ENCODE measurements around the gene MLEC.
"Not testable (repeated sequence)": the region's sequence is repeated elsewhere in the genome, so short reads cannot be mapped to it uniquely, and the experiment has no call there.

MLEC gene

DNA sequence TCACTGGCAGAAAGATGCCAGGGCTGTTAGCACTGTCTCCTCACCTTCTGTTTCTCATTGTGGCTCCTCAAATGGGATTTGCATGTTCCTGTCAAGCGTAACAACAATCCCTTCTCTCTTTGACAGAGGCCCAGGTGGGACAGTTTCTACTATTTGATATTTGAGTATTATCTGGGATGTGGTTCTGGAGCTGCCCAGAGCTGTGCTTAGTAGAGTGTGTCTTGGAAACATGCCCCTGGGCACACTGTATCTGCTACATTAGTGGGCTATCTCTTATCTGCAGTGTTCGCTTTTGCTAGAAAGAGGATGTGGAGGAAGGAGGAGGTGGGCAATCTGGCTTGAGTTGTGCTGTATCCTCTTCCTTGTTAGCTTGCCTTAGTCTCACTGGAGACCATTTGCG lies 34.9 kb downstream of the MLEC start:
- FAIRE-seq, result no peak

DNA sequence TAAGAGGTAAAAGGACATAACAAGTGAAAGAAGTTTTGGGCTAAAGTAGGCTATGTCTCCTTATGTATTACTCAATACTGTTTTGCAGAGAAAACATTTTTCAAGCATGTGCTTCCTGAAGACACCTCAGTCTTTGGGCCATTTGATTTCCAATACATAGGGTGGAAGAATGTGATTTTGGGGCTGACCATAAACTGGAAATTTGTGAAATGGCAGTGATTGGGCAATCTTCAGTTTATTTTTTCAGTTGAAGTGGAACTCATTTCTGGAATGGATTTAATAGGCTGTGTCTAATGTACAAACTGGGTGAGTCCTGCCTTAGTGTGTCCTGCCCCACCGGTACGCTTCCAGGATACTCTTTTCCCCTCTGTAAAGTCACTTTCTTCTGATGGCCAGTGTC lies 35.8 kb downstream of the MLEC start:
- FAIRE-seq, result no peak

DNA sequence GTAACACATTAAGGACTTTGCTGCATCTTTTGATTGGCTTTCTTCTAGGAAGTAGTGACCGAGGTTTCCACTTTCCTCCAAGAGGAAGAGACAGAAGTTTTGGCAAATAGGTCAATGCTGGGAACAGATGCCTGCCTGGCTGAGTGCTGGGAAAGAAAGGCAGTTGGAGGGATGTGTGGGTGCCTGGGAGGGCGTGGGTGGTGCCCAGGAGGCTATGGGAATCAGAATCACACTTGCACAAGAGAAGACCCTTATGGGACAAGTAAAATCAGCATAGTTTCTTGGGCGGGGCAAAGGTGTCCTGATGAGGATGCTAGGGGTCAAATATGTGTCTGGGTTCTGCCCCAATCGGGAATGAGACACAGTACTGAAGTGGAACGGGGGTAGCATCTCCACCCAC lies 37.8 kb downstream of the MLEC start:
- no peak for FAIRE-seq

DNA sequence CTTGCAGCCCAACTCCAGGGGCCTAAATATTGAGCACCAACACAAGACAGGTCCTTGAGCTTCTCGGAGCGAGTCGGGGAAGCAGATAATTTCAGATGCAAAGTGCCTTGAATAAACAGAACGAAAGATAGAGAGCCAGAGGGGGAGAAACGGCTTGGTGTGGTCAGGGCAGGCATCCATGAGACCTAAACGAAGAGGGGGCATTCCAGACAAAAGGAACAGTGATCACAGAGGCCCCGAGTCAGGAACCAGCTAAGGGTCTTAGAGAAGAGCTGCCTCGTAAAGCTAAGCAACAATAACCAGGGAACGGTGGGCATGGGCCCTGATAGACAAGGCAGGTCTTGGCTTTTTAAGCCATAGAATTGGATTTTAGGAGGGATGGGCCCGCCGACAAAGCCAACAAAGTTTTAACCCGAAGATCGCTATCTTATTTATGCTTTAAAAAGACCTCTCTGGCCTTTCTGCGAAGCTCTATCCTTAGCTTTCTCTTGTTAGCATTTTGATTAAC lies 38.3 kb downstream of the MLEC start:
- no peak for FAIRE-seq

DNA sequence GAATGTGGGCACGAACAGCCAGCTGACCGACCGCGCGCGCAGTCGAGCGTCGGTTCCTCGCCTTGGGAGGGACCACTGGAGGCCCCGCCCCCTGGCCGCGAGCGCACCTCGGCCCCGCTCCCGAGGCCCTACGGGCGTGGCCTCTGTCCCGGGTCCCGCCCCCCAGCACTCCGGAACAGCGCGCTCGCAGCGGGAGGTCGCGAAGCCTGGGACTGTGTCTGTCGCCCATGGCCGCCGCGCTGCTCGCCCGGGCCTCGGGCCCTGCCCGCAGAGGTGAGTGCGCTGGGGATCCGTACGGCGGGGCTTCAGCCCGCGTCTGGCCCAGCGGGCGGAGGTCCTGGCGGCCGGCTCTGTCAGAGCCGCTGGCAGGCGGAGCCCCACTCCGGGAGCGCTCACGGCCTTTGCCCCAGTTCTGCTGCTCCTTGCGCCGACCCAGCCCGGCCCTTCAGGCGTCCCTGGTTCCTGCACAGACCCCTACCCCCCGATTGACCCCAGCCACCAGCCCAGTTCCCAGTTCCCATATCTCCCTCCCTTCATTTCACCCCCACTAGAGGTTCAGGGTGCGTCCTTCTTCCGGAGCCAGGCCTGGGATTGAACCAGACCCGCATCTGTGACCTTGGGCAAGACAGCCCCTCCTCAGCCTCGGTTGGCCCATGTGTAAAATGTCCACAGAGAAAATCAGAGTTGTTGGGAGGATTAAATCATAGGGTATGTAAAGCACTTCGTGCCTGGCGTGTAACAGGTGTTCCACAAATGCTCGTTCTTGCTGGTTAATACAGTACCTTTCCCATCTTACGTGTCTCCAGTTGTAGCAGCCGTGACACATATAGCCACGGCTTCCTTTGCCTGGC lies 38.9 kb downstream of the MLEC start, which contains the start of gene ACADS:
TSS of gene ACADS (plus strand) at position 168 of the 851 bp plus-strand sequence. CDS start at position 228, 60 bp downstream.
- FAIRE-seq, result no peak

DNA sequence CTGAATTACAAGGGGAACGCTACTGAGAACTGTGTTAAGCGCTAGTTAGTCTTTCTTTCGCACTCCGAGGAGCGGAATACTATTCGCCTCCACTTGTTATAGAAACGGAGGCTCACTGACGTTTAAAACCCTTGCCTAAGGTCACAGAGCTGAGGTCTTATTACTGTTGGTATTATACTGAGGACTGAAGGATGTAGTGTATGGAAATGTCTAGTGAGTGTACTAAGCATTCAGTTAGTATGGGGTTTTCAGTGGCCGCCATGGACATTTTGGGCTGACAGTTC lies 39.5 kb downstream of the MLEC start:
- FAIRE-seq, result no peak

DNA sequence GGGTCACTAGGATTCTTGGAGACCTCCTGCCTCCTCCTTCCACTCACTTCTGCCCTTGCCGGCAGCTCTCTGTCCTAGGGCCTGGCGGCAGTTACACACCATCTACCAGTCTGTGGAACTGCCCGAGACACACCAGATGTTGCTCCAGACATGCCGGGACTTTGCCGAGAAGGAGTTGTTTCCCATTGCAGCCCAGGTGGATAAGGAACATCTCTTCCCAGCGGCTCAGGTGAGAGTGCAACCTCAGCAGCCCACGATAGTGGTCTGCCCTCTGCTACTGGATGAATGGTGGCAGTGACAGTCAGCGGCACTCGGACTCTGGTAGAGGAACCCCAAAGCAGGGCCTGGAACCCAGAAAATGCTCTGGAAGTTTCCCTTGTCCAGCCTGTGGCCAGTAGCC lies 40.0 kb downstream of the MLEC start:
- FAIRE-seq, result no peak

DNA sequence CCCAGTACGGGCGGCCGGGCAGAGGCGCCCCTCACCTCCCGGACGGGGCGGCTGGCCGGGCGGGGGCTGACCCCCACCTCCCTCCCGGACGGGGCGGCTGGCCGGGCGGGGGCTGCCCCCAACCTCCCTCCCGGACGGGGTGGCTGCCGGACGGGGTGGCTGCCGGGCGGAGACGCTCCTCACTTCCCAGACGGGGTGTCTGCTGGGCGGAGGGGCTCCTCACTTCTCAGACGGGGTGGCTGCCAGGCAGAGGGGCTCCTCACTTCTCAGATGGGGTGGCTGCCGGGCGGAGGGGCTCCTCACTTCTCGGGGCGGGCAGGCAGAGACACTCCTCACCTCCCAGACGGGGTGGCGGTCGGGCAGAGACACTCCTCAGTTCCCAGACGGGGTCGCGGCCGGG lies 45.2 kb downstream of the MLEC start:
- FAIRE-seq, result not testable (repeated sequence)

DNA sequence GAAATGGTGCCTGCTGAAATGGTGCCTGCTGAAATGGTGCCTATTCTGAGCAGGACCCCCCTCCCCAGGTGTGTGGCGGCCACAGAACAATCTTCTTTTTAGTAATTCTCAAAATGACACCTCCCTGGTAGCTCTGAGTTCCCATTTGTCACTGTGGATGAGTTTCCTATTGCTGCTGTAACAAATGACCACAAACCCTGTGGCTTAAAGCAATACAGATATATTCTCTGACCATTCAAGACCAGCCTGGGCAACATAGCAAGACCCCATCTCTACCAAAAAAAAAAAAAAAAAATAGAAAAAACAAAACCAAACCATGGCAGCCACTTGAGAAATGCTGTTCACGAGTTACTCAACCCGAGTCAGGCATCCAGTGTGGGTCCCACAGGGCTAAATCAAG lies 46.6 kb downstream of the MLEC start:
- no peak for FAIRE-seq

DNA sequence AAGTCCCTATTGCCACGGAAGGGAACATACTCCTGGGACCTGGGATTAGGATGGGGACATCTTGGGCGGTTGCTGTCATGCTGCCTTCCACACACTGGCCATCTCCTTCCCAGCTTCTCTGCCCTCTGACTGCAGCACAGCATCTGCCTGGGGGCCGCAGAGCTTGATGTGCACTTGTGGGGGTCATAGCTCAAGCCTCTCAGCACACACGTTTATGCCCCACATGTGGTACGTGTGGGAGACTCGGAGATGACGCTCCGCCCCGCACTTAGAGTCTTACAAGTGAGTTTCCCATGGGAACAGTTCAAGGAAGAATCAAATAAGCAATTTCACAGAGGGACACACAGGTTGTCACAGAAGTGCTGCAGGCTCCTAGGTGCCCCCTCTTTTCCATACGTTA lies 47.3 kb downstream of the MLEC start:
- FAIRE-seq, result no peak

DNA sequence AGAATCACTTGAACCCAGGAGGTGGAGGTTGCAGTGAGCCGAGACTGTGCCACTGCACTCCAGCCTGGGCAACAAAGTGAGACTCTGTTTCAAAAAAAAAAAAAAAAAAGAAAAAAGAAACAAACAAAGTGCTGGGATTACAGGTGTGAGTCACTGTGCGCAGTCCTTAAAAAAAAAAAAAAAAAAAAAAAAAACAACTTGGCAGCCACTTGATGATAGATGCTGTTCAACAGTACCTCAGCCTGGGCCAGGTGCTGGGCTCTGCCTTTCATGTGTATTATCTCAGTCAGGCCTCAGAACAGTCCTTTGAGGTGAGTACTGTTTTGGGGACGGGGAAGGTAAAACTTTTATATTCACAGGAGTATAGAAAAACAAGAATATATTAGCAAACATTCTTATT lies 48.2 kb downstream of the MLEC start:
- no peak for FAIRE-seq

DNA sequence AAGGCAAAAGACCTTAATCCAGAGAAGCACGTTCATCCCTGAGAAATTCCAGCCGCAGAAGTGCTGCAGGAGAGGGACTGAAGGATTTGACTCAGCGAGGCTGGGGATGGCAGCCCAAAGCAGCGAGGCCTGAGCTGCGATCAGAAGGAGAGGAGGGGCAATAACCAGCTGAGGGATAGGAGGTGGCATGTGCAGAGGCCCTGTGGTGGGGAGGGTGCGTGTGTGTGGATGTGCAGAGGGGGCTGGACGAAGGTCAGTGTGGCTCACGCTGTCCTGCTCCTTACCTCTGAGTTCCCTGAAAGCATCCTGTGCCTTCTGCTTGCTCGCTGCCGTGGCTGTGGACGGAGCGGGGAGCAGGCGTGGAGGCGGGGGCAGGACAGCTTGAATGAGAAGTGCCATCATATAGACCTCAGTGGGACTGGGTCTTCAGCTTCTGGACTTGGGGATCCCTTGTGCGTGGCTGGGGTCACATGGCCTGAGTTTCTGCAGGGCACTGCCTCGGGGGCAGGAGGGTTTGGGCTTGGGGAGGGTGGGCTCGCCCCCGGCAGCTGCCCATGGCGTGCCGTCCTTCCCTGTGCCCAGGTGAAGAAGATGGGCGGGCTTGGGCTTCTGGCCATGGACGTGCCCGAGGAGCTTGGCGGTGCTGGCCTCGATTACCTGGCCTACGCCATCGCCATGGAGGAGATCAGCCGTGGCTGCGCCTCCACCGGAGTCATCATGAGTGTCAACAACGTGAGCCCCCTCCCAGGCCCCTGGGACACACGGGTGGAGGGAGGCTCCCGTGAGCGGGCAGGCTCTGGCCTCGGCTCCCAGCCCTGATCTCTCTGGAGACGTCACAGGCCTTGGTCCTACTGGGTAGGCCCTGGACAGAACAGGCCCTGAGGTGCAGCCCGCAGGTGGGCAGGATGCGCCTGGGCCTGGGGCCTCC lies 49.7 kb downstream of the MLEC start:
- no peak for FAIRE-seq

DNA sequence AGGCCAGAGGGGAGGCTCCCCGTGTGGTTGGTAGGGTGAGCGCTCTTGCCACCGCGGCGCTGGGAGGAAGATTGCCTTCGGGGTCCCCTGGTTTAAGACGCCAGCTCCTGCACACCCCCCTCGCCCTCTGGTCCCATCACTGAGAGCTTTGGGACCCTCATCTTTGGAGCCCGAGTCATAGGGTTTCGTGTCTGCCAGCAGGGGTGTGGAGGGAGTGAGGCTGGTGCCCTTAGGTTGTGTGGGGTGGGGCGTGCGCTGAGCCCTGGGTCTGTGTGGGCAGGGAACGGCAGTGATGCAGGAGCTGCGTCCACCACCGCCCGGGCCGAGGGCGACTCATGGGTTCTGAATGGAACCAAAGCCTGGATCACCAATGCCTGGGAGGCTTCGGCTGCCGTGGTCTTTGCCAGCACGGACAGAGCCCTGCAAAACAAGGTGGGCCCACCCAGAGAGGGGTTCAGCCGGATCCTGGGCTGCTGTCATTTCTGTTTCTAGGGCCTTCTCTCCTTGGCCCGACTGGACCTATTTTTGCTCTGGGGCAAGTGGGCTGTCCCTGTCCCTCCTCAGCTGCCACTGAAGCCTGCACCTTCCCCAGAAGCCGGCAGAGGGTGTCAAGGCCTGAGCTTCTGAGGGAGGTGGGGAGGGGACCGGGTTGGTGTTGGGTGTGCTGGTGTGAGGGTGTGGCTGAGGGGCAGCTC lies 50.8 kb downstream of the MLEC start:
- no peak for FAIRE-seq

DNA sequence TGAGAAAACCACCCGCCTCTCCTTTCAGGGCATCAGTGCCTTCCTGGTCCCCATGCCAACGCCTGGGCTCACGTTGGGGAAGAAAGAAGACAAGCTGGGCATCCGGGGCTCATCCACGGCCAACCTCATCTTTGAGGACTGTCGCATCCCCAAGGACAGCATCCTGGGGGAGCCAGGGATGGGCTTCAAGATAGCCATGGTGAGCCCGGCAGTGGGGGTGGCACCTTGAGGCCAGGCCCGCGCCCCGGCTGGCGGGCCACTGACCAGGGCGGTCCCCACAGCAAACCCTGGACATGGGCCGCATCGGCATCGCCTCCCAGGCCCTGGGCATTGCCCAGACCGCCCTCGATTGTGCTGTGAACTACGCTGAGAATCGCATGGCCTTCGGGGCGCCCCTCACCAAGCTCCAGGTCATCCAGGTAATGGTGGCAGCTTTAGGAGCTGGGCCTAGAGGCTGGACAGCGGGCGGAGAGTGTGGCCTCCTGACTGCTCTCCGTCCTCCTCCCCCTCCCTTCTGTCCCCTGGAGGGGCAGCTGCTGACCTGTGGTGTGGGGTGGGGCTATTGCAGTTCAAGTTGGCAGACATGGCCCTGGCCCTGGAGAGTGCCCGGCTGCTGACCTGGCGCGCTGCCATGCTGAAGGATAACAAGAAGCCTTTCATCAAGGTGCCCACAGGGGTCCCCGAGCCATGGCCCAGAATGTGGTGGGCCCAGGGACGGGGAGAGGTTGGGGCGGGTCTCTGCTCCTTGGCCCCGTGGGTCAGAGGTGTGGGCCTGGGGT lies 51.5 kb downstream of the MLEC start:
- no peak for FAIRE-seq

DNA sequence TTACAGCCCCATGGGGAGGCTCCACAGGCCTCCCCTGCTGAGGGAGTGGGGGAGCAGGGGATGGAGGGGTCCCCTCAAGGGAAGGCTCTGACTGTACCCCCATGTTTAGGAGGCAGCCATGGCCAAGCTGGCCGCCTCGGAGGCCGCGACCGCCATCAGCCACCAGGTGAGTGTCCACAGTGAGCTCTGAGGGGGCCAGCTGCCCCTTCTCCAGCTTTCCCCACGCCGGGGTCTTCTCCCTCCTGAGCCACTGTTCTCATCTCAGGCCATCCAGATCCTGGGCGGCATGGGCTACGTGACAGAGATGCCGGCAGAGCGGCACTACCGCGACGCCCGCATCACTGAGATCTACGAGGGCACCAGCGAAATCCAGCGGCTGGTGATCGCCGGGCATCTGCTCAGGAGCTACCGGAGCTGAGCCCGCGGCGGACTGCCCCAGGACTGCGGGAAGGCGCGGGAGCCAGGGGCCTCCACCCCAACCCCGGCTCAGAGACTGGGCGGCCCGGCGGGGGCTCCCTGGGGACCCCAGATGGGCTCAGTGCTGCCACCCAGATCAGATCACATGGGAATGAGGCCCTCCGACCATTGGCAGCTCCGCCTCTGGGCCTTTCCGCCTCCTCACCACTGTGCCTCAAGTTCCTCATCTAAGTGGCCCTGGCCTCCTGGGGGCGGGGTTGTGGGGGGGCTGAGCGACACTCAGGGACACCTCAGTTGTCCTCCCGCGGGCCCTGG lies 52.2 kb downstream of the MLEC start:
- no peak for FAIRE-seq

DNA sequence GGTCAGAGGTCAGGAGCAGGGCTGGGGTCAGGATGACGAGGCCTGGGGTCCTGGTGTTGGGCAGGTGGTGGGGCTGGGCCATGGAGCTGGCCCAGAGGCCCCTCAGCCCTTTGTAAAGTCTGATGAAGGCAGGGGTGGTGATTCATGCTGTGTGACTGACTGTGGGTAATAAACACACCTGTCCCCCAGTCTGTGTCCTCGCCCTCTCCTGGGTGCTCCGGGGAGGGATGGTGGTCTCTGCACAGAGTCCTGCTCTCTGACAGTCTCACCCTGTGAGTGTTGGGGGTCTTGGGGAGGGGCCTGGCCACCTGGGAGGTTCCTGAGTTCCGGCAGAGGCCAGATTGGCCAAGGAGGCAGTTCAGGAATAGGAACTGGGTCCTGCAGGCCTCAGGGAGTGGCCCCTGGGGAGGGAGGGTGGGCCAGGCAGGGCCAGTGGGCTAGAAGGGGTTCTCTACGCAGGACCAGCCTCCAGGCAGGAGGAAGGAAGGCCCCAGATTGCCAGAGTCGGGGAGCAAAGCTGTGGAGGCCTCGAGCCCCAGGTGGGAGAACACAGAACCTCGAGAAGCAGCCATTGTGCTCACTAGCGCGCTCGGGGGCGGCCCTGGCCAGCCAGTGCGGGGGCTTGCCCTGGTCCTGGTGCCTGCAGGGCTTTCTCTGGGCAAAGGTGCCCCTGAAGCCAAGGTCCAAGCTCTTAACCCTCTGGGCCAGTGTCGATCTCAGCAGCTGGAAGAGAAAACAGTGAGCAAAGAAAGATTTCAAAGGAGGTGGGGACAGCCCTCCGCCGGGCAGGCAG lies 53.1 kb downstream of the MLEC start:
- no peak for FAIRE-seq

DNA sequence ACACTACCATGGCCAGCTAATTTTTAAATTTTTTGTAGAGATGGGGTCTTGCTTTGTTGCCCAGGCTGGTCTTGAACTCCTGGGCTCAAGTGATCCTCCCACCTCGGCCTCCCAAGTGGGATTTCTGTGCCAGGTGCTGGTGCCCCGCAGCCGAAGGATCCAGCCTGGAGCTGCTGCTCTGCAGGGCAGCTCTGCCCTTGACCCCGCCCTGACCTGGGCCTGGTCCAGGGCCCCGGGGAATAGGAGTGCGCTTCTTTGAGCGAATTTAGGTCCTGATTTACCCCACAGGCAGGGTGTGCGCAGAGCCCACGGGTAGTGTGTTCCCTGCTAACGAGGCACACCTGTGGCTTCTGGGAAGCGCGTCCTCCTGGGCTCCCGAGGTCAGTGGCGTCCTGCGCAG lies 53.9 kb downstream of the MLEC start:
- FAIRE-seq, result no peak

DNA sequence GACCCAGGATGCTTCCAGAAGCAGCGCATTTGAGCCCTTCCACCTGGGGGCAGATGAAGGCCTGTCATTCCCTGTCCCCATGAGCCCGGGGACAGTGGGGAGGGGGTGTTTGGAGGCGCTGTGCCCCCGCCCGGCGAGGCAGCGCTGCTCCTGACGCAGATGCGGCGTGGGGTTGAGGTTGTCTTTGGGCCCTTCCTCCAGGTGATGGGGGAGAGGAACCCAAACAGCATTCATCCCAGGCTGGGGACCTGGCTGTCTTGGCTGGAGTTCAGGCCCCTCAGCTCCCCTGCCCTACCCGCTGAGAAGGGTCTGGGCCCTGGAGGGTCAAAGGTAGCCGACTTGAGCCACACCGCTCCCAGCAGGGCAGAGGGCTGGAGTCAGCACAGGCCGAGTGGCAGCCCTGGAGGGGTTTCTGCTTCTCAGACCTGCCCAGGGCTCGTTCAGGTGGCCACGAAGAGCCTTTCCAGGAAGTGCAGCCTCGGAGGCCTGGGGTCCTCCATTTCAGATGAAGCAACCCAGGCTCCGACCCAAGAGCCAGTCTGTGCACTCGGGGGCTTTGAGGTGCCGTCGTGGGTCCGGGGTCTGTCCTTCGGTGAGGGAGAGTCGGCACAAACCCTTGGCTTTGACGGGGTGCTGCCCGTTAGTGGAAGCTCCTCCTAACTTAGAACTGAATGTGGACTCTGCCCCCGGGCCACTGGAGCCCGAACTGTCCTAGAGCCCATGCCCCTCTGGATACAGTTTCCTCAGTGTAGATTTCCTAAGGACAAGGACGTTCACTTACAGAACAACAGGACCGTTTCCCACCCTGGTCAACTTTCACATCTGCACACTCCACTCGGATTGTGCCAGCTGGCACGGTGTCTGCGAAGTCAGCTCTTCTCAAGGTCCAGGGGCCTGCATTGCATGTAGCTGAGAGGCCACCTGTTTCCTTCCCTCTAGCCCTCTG lies 54.8 kb downstream of the MLEC start:
- FAIRE-seq, result no peak

DNA sequence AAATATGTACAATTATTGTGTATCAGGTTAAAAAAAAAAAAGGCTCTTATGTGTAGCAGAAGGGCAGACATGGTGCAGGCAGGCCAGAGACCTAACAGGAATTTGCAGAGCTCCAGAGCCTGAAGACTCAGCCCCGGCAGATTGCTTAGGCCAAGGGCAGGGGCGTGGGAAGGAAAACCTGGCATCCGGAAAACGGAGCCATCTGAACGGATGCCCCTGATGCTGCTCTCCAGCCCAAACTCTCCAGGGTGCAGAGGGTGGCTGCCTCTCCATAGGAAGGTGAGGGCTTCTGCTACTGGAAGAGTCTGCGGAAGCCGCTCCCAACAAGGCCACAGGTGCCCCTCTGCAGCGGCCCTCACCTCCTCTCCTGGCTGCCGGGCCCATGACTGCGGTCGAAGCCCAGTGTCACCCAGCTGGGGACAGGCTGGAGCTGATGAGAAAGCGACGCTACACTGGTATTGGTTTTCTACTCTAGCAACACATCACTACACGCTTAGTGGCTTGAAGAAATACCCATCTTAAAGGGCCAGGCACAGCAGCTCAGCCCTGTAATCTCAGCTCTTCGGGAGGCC lies 58.1 kb downstream of the MLEC start:
- FAIRE-seq, result no peak

Data from A204.1 (cell line).